ENCODE results near the gene EEF1A2.

The EEF1A2 gene

GRCh38 chr20:63517376-63518309 is 18.8 kb upstream of the EEF1A2 start:
- TF ChIP-seq POLR2AphosphoS5 (IDR thresholded peaks at IDR 0.05; ENCODE audit: low read depth, low read length) (no peak), REST (IDR thresholded peaks at IDR 0.05; ENCODE audit: insufficient read depth in 1 of 2, low read depth in 2 of 2, low read length in 2 of 2) (no peak), SIN3A (IDR thresholded peaks at IDR 0.05; ENCODE audit: borderline replicate concordance, insufficient read depth, low read length) (no peak), FOXP2 (optimal IDR thresholded peaks at IDR 0.05; ENCODE audit: borderline replicate concordance, extremely low read depth, extremely low read length, insufficient read depth) (no peak), TAF1 (IDR thresholded peaks at IDR 0.05; ENCODE audit: borderline replicate concordance, insufficient read depth, low read length) (no peak)

GRCh38 chr20:63513207-63513606 is 14.3 kb upstream of the EEF1A2 start:
- TF ChIP-seq FOXP2 (optimal IDR thresholded peaks at IDR 0.05; ENCODE audit: borderline replicate concordance, extremely low read depth, extremely low read length, insufficient read depth) (no peak), REST (IDR thresholded peaks at IDR 0.05; ENCODE audit: insufficient read depth in 1 of 2, low read depth in 2 of 2, low read length in 2 of 2) (no peak), TAF1 (IDR thresholded peaks at IDR 0.05; ENCODE audit: borderline replicate concordance, insufficient read depth, low read length) (no peak), POLR2AphosphoS5 (IDR thresholded peaks at IDR 0.05; ENCODE audit: low read depth, low read length) (no peak)

GRCh38 chr20:63509088-63509564 is 10.2 kb upstream of the EEF1A2 start:
- TF ChIP-seq FOXP2 (optimal IDR thresholded peaks at IDR 0.05; ENCODE audit: borderline replicate concordance, extremely low read depth, extremely low read length, insufficient read depth) (no peak), REST (IDR thresholded peaks at IDR 0.05; ENCODE audit: insufficient read depth in 1 of 2, low read depth in 2 of 2, low read length in 2 of 2) (no peak), TAF1 (IDR thresholded peaks at IDR 0.05; ENCODE audit: borderline replicate concordance, insufficient read depth, low read length) (no peak), POLR2AphosphoS5 (IDR thresholded peaks at IDR 0.05; ENCODE audit: low read depth, low read length) (no peak)

- no peak for TF ChIP-seq TAF1 (IDR thresholded peaks at IDR 0.05; ENCODE audit: borderline replicate concordance, insufficient read depth, low read length)
- TF ChIP-seq SIN3A (IDR thresholded peaks at IDR 0.05; ENCODE audit: borderline replicate concordance, insufficient read depth, low read length), result no peak
These were observed 9.3 kb upstream of the EEF1A2 start for GRCh38 chr20:63508072-63508768.

- TF ChIP-seq POLR2AphosphoS5 (IDR thresholded peaks at IDR 0.05; ENCODE audit: low read depth, low read length) (no peak), TAF1 (IDR thresholded peaks at IDR 0.05; ENCODE audit: borderline replicate concordance, insufficient read depth, low read length) (no peak), FOXP2 (optimal IDR thresholded peaks at IDR 0.05; ENCODE audit: borderline replicate concordance, extremely low read depth, extremely low read length, insufficient read depth) (no peak), REST (IDR thresholded peaks at IDR 0.05; ENCODE audit: insufficient read depth in 1 of 2, low read depth in 2 of 2, low read length in 2 of 2) (no peak), SIN3A (IDR thresholded peaks at IDR 0.05; ENCODE audit: borderline replicate concordance, insufficient read depth, low read length) (no peak)
These were observed 8.3 kb upstream of the EEF1A2 start for GRCh38 chr20:63507083-63507743.
